GM18909 (cell line): ENCODE results near the gene RANBP3.

ENCODE experiments used
- ATAC-seq: cut with Tn5 transposase; IDR thresholded peaks from one replicate; pipeline ENCODE4 v1.9.1; 2021; ENCODE audit warnings: mild to moderate bottlenecking; ENCODE audit not compliant: unreplicated experiment, poor library complexity

The RANBP3 gene

GRCh38 chr19:5870986-5871394, 107.0 kb downstream of the RANBP3 start:
- no peak for ATAC-seq

- no peak for ATAC-seq
Observed at GRCh38 chr19:5867201-5868136, 110.5 kb downstream of the RANBP3 start.
